ENCODE measurements around the gene SETDB2. TPM values are rescaled to one million over a fixed set of nuclear protein-coding genes. Genes with fewer than 3 reads are reported as not detected.

Gene SETDB2
- total and polyA plus RNA-seq, 2 of the 13 experiments (the other 11 are each of a cell fraction or from before 2014, with no cell fraction given) = 8.1 to 8.7 TPM

- FAIRE-seq (no peak), DNase-seq (ENCODE audit: low spot score) (no peak), ATAC-seq (no peak)
- in situ Hi-C loops (cut with HindIII; ENCODE audit: extremely low pct_ligation_motif_present, low pct_unique_long_range_greater_than_20kb) (no loop called here), intact Hi-C loops (cut with micrococcal nuclease; ENCODE audit: unreplicated experiment) (no loop called here)
- Histone ChIP-seq H2AFZ (ENCODE audit: low read length) (no peak overlapping the region), H3K4me2 (ENCODE audit: low read depth, low read length) (no peak overlapping the region), H3K36me3 (replicated peaks in 1 of 2; ENCODE audit: control insufficient read depth in 1 of 2, insufficient read depth in 2 of 2, low read length in 2 of 2) (no peaks in the 10 kb centered on the region), H3K9me3 (ENCODE audit: low read length) (no peaks in the 10 kb centered on the region), H3K9ac (ENCODE audit: insufficient read depth, low read depth, low read length) (no peak overlapping the region), H3K4me3 (replicated peaks in 1 of 3; ENCODE audit: insufficient read depth in 1 of 3, low read depth in 2 of 3, low read length in 3 of 3) (no peak overlapping the region), H4K20me1 (ENCODE audit: insufficient read depth, low read length) (no peaks in the 10 kb centered on the region), H3K4me1 (ENCODE audit: insufficient read depth, low read length) (no peaks in the 10 kb centered on the region), H3K27me3 (ENCODE audit: control insufficient read depth in 1 of 2, insufficient read depth in 2 of 2, low read length in 2 of 2) (no peaks in the 10 kb centered on the region), H3K27ac (ENCODE audit: extremely low read length, insufficient read depth, low read length) (no peak overlapping the region), H3K79me2 (ENCODE audit: insufficient read depth, low read length) (no peaks in the 10 kb centered on the region)
- CTCF ChIA-PET (ENCODE audit: low intra/inter-chr PET ratio, low total read pairs) = no interaction called here
- POLR2A ChIA-PET = no interaction called here
- no peak for TF ChIP-seq ZBTB7A (CRISPR knock-in tag; IDR thresholded peaks at IDR 0.05)
- BruUV-seq (replicated peaks) = no TSS peak
- WGBS (ENCODE audit: low lambda C conversion rate) = 100% methylated on average over 1 of the region's 1 CpG
Observed at GRCh38 chr13:49395878-49396380, 48.1 kb upstream of the SETDB2 start.

GRCh38 chr13:49399801-49400472, 44.1 kb upstream of the SETDB2 start:
- CTCF ChIA-PET (ENCODE audit: low intra/inter-chr PET ratio, low total read pairs) = no interaction called here
- TF ChIP-seq YY1 (IDR thresholded peaks at IDR 0.05; ENCODE audit: insufficient read depth, insufficient replicate concordance, low read depth, low read length) (no peak), TBX2 (CRISPR knock-in tag; IDR thresholded peaks at IDR 0.05; ENCODE audit: borderline replicate concordance) (no peak), NR2F6 (IDR thresholded peaks at IDR 0.05) (no peak), NR2F6 (CRISPR knock-in tag; IDR thresholded peaks at IDR 0.05) (no peak), ZNF800 (CRISPR knock-in tag; IDR thresholded peaks at IDR 0.05) (no peak), HOXA9 (CRISPR knock-in tag; IDR thresholded peaks at IDR 0.05; ENCODE audit: borderline replicate concordance) (no peak), DDIT3 (CRISPR knock-in tag; IDR thresholded peaks at IDR 0.05) (no peak), TRIM22 (IDR thresholded peaks at IDR 0.05) (no peak), ZNF383 (CRISPR knock-in tag; IDR thresholded peaks at IDR 0.05; ENCODE audit: borderline replicate concordance) (no peak), ZKSCAN1 (IDR thresholded peaks at IDR 0.05; ENCODE audit: low read length) (no peak), SOX6 (IDR thresholded peaks at IDR 0.05) (no peak), SOX6 (CRISPR knock-in tag; IDR thresholded peaks at IDR 0.05) (no peak), GATAD1 (CRISPR knock-in tag; IDR thresholded peaks at IDR 0.05) (no peak), DR1 (CRISPR knock-in tag; IDR thresholded peaks at IDR 0.05) (no peak), TCF7L2 (IDR thresholded peaks at IDR 0.05; ENCODE audit: low read depth, low read length) (no peak)

More at GRCh38 chr13:49399801-49400472, 44.1 kb upstream of the SETDB2 start:
- H2AFZ ChIP-seq (ENCODE audit: low read length) = no peak overlapping the region
- intact Hi-C loops (cut with micrococcal nuclease; ENCODE audit: unreplicated experiment) = no loop called here
- no peaks in the 10 kb centered on the region for H3K4me1 ChIP-seq (ENCODE audit: insufficient read depth, low read length)
- H4K20me1 ChIP-seq (ENCODE audit: insufficient read depth, low read length) = no peaks in the 10 kb centered on the region
- no peak overlapping the region for H3K4me3 ChIP-seq (replicated peaks in 1 of 3; ENCODE audit: insufficient read depth in 1 of 3, low read depth in 2 of 3, low read length in 3 of 3)
- no peak for ATAC-seq
- POLR2A ChIA-PET = no interaction called here
- no peaks in the 10 kb centered on the region for H3K9me3 ChIP-seq (ENCODE audit: low read length)
- no peak overlapping the region for H3K9ac ChIP-seq (ENCODE audit: insufficient read depth, low read depth, low read length)
- in situ Hi-C loops (cut with HindIII; ENCODE audit: extremely low pct_ligation_motif_present, low pct_unique_long_range_greater_than_20kb) = no loop called here
- H3K36me3 ChIP-seq (replicated peaks in 1 of 2; ENCODE audit: control insufficient read depth in 1 of 2, insufficient read depth in 2 of 2, low read length in 2 of 2) = no peaks in the 10 kb centered on the region
- BruUV-seq (replicated peaks) = no TSS peak
- no peaks in the 10 kb centered on the region for H3K79me2 ChIP-seq (ENCODE audit: insufficient read depth, low read length)
- H3K4me2 ChIP-seq (ENCODE audit: low read depth, low read length) = no peak overlapping the region
- no peak overlapping the region for H3K27ac ChIP-seq (ENCODE audit: extremely low read length, insufficient read depth, low read length)
- WGBS (ENCODE audit: low lambda C conversion rate) = 61% methylated on average over 1 of the region's 1 CpG
- H3K27me3 ChIP-seq (ENCODE audit: control insufficient read depth in 1 of 2, insufficient read depth in 2 of 2, low read length in 2 of 2) = no peaks in the 10 kb centered on the region
- FAIRE-seq = no peak
- DNase-seq (ENCODE audit: low spot score) = no peak
